A673 (cell line): Measurements from ENCODE around the gene TRABD. TPM values are rescaled to one million over a fixed set of nuclear protein-coding genes. Genes with fewer than 3 reads are reported as not detected.

Experiments used
- BruUV-seq: library from RNA; stranded (reverse); fragments of 400-500 nt; replicated peaks from 2 replicates; lab custom pipeline; 2021; lab: Mats Ljungman, UMichigan
- CTCF ChIA-PET: fragments of 300-600 bp; sonication (Branson Sonifier 250); formaldehyde crosslinking; loops from one replicate; lab custom pipeline; 2022; ENCODE audit warnings: antibody characterized with exemption; lab: Charles Lee
- POLR2A ChIA-PET: fragments of 300-600 bp; sonication (Branson Sonifier 250); formaldehyde crosslinking; loops from one replicate; lab custom pipeline; 2022; ENCODE audit warnings: antibody characterized with exemption; ENCODE audit not compliant: low non-redundant PET; lab: Charles Lee
- DNase-seq: peaks from one replicate; pipeline ENCODE4 v3.0.0-alpha.2; 2015; ENCODE audit warnings: low spot score
- H3K27ac ChIP-seq: fragments of 200-600 bp; sonication (generic); 2 replicates; pipeline ENCODE4 v1.5.1; 2016; ENCODE audit warnings: mixed run types, low read depth, mild to moderate bottlenecking, mixed read lengths, antibody characterized with exemption, low read length; ENCODE audit not compliant: poor library complexity, severe bottlenecking
- H3K27me3 ChIP-seq: fragments of 200-600 bp; sonication (generic); replicated peaks from 2 replicates; pipeline ENCODE4 v1.6.1; 2017; ENCODE audit warnings: mixed run types, low read depth, mild to moderate bottlenecking, mixed read lengths, antibody characterized with exemption, low read length; ENCODE audit not compliant: insufficient read depth, poor library complexity
- H3K36me3 ChIP-seq: fragments of 200-600 bp; sonication (generic); 2 replicates; pipeline ENCODE4 v1.6.1; 2016; ENCODE audit warnings: mixed run types, mild to moderate bottlenecking, mixed read lengths, antibody characterized with exemption, low read length; ENCODE audit not compliant: insufficient read depth, poor library complexity, severe bottlenecking
- H3K4me1 ChIP-seq: fragments of 200-600 bp; sonication (generic); 2 replicates; pipeline ENCODE4 v1.6.1; 2017; ENCODE audit warnings: mixed run types, mild to moderate bottlenecking, mixed read lengths, antibody characterized with exemption, low read length; ENCODE audit not compliant: insufficient read depth, poor library complexity, severe bottlenecking
- H3K4me3 ChIP-seq: fragments of 200-600 bp; sonication (generic); 2 replicates; pipeline ENCODE4 v1.5.1; 2016; ENCODE audit warnings: low read depth, mixed run types, mild to moderate bottlenecking, mixed read lengths, low read length; ENCODE audit not compliant: poor library complexity, severe bottlenecking
- H3K9me3 ChIP-seq: fragments of 200-600 bp; sonication (generic); 2 replicates; pipeline ENCODE4 v1.6.1; 2016; ENCODE audit warnings: mixed run types, low read depth, mild to moderate bottlenecking, mixed read lengths, antibody characterized with exemption, low read length; ENCODE audit not compliant: poor library complexity, severe bottlenecking
- CTCF ChIP-seq: fragments of 300-800, 200-600 bp; sonication (generic); conservative IDR thresholded peaks from 2 replicates; pipeline ENCODE4 v1.5.1; 2017; ENCODE audit warnings: low read depth, mild to moderate bottlenecking, antibody characterized with exemption, low read length, moderate library complexity, mixed read lengths
- EZH2 ChIP-seq: fragments of 200-600 bp; sonication (generic); IDR thresholded peaks from 2 replicates; pipeline ENCODE4 v1.6.1; 2017; ENCODE audit warnings: borderline replicate concordance, low read depth, mild to moderate bottlenecking, mixed read lengths, antibody characterized with exemption, low read length; ENCODE audit not compliant: poor library complexity, severe bottlenecking
- intact Hi-C: fragments of 100-400 bp; cut with micrococcal nuclease; formaldehyde crosslinking; loops from one replicate; pipeline ENCODE4 v1.10.0; 2022; ENCODE audit not compliant: unreplicated experiment
- total RNA-seq: library from RNA; stranded (reverse); gene quantifications from 2 replicates; pipeline ENCODE4 v1.2.3, GENCODE V29; 2021

The TRABD gene
- total RNA-seq, 1 experiment from 2014 or later, result 63.9 TPM

GRCh38 chr22:50178871-50179869 lies 6.5 kb upstream of the TRABD start:
- Histone ChIP-seq H3K9me3 (no peaks in the 10 kb centered on the region), H3K36me3 (no peaks in the 10 kb centered on the region), H3K27ac (no peak overlapping the region), H3K4me1 (no peaks in the 10 kb centered on the region), H3K4me3 (no peak overlapping the region), H3K27me3 (no peaks in the 10 kb centered on the region)
- ChIA-PET CTCF (no interaction called here), POLR2A (no interaction called here)
- TF ChIP-seq CTCF, result no peak
- no peak for TF ChIP-seq EZH2
- intact Hi-C loops, result no loop called here
- DNase-seq, result no peak
- BruUV-seq, result no TSS peak

- TF ChIP-seq CTCF (no peak), EZH2 (no peak)
- Histone ChIP-seq H3K27ac (no peak overlapping the region), H3K36me3 (no peaks in the 10 kb centered on the region), H3K9me3 (no peaks in the 10 kb centered on the region), H3K4me3 (no peak overlapping the region), H3K27me3 (no peaks in the 10 kb centered on the region), H3K4me1 (no peaks in the 10 kb centered on the region)
- BruUV-seq, result no TSS peak
- intact Hi-C loops, result no loop called here
- POLR2A ChIA-PET, result interaction anchor here (0.6 kb wide), 1 partner anchor 203 kb away, joined by 3 read pairs; no protein-coding TSS in a partner anchor
- CTCF ChIA-PET, result no interaction called here
- DNase-seq, result no peak
These were observed 5.6 kb upstream of the TRABD start for GRCh38 chr22:50179937-50180726.

GRCh38 chr22:50180727-50181521 lies 4.8 kb upstream of the TRABD start:
- no TSS peak for BruUV-seq
- intact Hi-C loops, result no loop called here
- ChIA-PET POLR2A (interaction anchor here (0.6 kb wide), 1 partner anchor 204 kb away, joined by 3 read pairs; no protein-coding TSS in a partner anchor), CTCF (no interaction called here)
- no peaks in the 10 kb centered on the region for H3K9me3 ChIP-seq
- H3K4me3 ChIP-seq, result no peak overlapping the region
- H3K27me3 ChIP-seq, result no peaks in the 10 kb centered on the region
- no peak overlapping the region for H3K27ac ChIP-seq
- TF ChIP-seq EZH2 (no peak), CTCF (no peak)
- H3K36me3 ChIP-seq, result no peaks in the 10 kb centered on the region
- H3K4me1 ChIP-seq, result no peaks in the 10 kb centered on the region
- no peak for DNase-seq
